HG03196 (cell line): Measurements from ENCODE around the gene RPP25L.

Experiments
- ATAC-seq: cut with Tn5 transposase; IDR thresholded peaks from one replicate; pipeline ENCODE4 v1.9.1; 2021; ENCODE audit not compliant: unreplicated experiment

Gene RPP25L

DNA sequence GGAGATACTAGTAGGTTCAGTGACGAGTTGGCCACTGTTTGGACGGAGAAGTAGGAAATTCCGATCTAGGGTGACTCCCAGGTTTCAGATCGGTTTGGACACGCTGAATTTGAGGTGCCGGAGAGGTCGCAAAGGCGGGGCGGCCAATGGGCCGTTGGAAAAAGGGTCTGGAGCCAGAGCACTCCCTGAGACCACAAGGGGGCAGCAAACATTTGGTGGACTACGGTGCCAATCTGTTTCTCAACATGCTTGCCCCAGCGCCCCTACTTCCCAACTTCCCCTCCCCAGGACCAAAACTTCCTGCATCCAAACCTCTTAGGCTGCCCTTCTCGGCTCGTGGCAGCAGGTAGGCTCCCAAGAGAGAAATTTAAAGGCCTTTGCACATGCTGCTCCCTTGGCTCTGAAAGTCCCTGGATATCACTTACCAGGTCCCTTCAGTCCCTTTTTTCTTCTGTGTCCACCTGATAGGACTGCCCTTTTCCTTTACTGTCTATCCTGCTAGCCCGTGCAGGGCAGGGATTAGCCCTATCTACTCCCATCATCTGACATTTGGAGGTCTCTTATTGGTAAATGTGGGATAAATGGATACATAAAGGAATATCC lies 992 bp upstream of the RPP25L start:
- peak; percentile 42 for ATAC-seq

DNA sequence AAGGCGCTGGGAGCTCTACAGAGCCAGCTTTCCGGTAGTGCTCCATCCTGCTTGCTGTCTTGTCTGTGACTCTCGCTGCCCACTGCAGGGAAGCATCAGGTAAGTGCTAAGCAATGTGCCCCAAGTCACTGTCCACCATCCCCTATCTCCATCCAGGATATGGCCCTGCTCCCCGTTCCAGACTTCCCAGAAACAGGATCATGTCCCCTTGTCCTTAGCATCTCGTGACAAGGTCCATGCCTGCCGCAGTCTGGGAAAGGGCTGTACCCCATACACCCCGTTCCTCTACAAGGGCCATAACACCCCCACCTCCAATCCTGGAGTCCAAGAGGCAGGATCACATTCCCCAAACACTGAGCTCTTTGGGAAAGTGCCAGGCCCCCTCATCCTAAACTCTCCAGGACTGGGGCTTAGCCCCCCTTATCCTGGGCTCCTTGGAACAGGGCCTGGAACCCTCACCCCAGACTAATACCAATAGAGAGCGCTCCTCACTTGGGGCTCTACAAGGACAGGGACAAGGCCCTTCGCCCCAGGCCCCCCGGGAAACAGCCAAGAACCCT lies 566 bp downstream of the RPP25L start:
- no peak for ATAC-seq

DNA sequence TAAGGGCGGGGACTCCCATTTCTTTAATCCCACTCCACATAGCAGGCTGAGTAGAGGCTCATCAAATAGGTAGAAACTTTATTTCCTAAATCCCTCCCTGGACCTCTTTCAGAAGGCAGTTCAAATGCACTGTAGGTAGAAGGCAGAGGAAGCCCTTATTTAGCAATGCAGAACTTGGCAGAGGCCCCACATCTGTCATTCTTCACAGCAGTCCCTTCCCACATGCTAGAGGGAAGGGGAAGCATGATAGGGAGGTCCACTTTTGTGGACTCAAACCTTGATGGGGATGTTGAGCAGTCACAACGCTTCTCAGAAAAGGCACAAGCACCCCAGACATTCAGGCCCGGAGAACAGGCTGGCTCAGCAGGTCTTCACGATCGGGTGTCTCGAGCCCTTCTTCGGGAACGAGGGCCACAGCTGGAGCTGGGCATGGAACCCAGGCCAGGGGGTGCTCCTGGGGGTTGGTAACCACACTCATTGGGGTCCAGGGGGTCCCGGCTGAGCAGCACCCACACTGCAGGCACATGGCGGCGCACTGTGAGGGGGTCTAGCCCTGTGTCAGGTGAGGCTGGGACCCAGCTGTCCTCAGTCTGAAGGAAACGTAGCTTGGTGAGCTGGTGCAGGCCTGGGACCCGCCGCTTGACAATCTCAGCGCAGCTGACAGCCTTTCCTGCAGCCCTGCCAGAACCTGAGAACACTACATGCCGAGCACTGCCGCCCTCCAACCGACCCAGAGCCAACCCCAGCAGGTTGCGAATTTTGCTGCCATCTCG lies 1.3 kb downstream of the RPP25L start:
- no peak for ATAC-seq

DNA sequence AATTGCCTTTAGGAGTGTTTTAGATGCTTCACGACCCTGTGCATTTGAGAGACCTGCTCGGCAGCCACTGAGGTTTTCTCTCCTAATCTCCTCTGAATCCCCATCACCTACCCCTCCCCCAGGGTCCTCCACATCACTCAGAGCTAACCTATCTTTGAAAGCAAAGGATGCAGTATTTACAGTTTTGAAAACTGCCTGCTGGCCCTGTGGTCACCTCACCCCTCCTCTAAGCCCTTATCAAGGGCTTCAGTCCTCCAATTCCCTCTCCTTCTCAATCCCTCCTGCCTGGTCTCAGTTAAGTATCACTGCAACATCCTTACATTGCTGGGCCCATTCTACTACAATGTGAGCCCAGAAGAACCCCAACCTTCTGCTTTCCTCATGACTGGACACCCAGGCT lies 4.6 kb downstream of the RPP25L start:
- ATAC-seq, result no peak

DNA sequence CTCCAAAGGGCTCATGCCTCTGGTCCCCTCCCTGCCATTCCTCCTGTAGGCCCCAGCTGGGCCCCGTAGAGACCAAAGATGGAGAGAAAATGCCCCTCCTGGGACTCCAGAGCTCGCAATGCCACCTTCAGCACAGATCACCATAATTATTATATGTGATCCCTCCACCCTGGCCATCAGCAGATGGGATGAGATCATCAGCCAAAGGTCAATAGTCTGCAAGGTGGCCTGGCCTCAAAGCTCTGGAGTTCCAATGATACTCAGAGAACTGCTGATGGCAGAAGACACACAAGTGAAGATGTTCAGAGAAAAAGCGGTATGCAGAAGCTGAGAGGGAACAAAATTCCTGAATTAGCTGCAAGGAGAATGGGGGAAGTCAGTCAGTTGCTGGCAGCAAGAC lies 5.0 kb downstream of the RPP25L start:
- no peak for ATAC-seq

DNA sequence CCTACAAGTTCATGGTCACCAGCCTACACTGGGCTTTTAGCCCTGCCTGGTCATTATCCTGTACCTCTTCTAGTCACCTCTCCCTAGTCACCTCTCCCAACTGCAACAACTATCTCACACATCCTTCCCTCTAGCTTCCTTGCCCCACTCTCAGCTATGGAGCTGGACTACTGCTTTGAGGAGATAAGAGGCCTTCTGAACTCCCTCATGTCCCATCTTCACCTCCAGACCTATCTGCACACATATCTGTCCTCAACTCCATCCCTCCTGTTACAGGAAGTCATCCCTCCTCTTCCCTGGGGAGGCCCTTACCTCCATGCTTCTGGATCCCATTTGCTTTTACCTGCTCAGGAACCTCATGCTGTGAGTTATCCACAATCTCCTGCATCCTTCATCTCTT lies 5.7 kb downstream of the RPP25L start:
- no peak for ATAC-seq

DNA sequence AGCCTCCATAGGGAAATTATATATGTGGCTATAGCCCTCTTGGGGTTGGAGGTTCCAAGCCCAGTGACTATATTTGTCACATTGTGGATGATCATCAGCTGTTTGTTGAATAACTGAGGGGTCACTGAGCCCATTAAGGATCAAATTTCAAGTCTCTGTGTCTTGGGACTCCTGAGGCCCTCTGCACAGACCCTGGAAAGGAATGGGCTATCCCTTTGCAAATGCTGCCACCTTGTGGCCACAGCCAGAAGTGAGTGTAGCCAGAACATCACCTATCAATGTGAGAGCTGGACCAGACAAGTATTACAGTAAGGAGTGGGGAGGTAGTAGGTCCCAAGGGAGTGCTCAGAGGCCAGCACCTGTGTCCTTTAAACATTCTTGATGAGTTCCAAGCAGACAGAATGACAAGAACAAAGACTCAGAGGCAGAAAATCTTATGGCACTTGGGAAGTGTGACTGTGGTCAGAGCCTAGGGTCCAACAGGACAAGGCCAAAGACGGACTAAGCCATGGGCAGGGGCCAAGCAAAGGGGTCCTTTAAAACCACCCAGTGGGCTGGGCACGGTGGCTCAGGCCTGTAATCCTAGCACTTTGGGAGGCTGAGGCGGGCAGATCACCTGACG lies 8.2 kb downstream of the RPP25L start:
- ATAC-seq, result no peak

DNA sequence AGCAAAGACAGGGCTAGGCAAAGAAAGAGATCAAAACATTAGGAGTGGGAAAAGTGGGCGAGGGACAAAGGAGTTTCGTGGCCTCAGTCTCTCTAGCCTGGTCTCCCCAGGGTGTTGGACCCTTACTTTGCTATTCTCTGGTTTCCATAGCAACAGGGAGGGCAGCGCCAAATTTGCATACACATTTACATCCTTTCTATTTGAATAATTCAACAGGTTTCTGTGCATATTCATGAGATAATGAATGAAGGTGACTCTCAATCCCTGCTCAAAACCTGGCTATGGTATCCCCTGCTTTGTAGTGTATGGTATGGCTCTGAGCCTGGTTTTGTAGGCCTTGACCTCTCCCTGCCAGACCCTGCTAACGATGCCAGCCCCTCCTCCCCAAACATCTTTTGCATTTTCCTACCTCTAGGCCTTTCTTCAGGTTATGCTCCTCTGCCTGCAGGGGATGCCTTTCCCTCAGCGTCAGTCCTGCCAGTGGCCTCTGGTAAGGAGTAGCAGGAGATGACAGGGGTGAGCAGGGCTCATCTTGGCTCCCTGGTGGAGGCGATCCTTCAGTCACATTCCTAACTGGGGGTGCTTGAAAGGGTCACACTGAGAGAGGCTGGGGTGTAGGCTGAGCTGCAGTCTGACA lies 9.8 kb downstream of the RPP25L start:
- no peak for ATAC-seq

DNA sequence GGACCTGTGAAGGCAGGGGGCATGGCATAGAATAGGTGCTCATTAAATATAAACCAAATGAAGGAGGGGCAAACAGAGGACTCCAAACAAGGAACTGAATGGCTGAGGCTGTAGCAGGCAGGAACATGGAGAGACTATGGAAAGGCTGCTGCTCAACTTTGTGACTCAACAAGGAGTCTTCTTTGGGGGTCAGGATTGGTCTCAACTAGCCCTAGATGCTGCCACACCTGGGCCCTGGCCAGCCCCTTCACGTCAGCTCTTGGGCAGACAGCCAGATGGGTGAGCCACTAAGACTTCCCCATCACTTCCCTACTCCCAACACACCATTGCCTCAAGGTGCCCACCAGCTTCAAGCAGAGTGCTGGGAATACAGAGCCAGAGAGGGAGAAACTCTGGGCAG lies 11.0 kb downstream of the RPP25L start:
- no peak for ATAC-seq

DNA sequence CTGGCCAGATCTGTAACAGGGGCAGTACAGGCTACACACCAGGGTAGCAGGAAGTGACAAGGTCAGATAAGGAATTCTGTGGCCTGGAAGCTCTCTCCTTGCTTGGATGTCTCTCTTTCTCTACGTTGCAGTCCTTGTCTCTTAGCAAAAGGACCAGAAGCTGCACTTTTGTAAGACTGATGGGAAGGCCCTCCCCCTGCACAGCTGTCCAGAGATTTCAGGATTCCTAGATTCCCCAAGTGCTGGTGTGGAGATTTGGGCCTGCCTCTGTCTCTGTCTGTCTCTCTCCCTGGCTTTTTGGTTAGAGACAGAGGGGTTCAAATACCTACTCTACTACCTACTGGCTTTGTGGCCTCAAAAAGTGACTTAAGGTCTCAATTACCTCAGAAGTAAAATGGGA lies 12.4 kb downstream of the RPP25L start:
- no peak for ATAC-seq

DNA sequence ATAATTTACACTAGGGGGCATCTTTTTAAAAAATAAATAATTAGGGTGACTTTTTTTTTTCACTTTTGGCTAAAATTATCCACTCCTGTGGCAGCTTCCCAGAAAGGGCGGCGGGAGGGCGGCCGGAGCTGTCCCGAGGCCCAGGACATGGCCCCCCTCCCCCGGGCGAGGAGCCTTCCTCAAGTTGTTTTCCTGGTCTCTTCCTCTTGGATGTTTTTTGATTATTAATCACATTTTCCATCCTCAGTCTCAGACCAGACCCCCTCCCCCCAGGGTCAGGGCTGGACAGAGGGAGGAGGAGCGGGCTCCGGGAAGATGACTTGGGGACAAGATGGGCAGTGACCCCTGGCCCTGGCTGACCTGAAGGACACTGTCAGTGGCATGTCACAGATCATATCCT lies 17.7 kb downstream of the RPP25L start:
- ATAC-seq, result no peak

DNA sequence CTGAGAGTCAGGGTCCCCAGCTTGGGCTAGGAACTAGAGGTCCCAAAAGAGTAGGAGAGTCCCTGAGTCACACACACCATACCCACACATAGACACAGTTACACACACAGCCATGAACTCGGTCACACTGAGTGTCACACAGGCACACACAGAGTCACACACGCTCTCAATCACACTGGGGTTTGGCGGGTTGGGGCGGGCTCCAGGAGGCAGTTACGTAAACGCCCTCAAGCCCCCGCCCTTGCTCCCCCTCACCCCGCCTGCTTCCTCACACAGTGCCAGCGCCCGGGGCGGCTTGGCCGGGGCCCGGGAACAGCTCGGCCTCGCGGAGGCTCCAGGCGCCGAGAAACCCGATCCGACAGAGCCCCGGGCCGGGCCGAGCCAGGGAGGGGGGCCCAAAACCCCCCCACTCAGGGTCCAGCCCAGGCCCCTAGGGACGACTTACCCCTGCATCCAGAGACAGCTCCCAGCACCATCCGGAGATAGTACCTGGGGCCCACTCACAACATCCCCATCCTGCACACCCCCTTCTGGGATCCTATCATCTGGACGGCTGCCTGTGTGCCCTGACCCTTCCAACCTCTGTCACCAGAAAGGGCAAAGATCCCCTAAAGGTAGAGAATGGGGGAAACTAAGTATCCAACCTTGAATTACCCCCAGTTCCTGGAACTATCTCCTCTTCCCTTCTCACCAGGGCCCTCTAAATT lies 18.8 kb downstream of the RPP25L start:
- ATAC-seq, result no peak

DNA sequence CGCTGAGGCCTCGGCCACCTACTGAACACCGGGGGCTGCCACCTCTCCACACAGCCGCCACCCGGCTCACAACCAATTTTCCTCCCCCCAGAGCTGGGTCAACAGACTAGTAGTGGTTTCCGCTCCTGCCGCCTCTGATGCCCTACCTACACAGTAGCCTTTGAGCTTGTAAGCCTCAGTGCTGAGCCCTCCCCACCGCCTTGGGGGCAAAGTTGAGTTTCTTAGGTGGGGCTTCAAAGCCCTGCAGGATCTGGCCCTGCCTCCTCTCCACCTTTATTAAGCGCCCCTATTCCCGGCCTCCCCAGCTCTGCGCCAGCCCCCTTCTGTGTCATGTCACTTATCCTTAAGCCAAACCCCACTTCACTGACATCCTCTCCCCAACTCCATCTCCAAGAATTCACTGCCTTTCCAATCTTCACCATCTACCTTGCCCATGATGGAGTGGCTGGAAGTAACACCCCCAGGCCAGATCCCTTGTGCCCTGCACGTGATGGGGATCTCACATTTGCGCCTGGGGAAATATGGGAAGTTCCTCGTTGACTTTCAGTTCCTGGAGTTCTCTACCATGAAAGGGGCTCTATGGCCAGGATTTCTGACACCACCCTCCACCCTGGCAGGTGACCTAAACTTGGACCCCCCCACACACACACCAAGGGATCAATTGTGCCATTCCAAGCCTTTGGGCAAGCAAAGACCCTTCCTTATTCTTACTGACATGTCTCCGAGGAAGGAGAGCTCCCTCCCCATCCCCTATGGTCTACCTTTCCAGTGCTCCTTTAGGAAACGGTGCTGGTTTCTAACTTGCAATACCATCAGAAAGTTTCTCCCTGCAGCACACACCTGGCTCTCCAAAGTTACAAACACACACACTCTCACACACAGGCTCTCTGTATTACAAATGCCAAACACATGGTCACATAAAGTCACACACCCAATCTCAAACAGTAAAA lies 19.7 kb downstream of the RPP25L start:
- ATAC-seq, result no peak

DNA sequence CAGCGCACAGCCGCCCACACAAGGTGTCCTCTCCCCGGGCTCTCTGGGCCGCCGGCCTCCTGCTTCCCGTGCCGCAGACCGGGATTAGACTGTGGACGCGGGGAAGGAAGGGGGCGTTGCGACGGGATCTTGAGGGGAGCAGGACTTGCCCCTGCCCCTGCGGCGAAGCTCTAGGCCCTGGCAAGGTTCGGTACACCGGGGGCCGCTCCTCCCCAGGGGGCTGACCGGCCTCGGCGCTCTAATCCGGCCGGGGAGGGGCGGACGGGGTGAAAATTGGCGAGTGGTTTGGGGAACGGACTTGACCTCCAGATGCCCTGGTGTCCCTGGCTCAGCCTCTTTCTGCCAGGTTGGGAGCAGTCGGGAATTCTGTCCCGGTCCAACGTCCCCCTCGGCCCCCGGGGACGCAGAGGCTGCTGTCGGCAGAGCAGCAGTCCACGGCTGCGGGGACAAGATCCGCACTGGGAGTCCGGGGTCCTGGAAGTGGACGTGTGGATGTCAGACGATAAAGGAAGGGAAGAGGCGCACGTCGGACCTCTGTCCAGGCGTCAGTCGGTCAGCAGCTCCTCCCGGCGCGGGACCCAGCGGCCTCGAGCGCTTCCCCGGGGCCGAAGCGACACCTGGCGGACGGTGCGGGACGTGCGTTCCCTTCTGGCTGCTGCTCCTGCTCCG lies 20.5 kb downstream of the RPP25L start:
- no peak for ATAC-seq

DNA sequence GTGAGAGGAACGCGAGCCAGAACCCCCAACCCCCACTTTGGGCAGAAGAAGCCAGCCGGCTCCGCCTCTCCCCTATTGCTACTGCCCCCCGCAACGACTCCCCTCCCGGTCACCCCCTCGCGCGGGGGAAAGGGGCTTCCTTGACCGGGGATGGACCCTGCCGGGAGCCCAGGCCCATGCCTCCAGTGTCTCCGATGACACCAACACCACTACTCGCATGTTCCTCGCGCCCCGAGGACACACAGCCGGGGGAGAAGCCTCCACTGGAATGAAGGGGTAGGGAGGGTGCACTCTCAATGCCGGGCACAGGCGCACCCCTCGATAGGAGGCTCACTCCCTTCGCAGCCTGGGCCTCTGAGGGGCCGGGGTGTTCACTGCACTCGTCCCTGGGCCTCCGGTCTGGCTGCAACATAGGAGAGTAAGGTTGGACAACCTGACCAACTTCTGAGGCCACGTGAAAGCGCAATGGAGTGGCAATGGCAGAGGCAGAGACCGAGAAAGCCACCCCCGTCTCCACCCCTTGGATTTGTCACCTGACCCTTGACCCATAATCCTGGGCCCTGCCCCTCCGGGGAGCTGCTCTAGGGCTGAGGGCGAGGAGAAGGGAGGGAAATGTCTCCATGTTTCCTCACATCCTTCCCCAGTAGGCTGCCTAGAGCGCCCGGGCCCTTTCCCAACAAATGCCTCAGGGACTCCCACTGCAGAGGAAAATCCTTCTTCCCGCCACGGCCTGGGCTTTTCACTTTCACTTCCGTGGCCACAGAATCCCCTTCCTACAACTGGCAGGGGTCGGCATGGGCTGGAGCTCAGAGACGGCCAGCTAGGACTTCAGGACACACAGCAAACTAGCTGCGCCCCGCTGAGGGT lies 21.3 kb downstream of the RPP25L start:
- no peak for ATAC-seq

DNA sequence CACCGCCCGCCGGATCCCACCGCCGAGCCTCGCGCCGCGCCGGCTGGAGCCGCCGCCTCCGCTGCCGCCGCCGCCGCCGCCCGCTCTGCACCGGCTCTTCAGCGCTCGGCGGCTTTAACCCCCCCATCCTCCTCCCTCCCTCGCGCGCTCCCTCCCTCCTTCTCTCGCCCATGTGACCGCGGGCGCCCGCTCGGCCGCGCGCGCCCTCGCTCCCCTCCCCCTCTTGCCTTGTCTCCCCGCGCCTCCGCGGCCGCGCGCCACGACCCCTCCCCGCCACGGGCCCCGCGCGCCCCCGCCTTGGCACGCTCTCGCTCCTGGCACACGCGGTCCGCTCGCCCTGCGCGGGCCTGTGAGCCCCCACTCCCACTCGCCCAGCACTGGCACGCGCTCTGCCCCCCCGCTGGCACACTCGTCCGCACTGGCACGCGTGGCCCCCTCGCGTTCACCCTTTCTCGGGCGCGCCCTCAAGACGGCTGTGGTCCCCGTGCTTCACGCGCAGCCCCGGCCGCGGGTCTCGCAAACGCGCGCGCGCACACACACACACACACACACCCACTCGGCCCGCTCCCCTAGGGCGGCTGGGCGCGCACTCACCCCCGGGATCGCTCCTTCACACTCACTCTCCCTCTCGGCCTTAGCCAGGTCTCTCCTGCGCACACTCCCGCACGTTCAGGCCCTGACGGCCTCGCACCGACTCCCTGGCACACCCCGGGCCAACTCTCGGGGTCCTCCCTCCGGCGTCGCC lies 22.1 kb downstream of the RPP25L start, which contains the start of gene CNTFR:
Gene CNTFR, minus strand, starts transcription at position 89 of the 745 bp plus-strand sequence. CDS start 20,743 bp downstream, outside the sequence.
- no peak for ATAC-seq
